ENCODE measurements around the gene C2orf92.
"Not testable (repeated sequence)": the region's sequence is repeated elsewhere in the genome, so short reads cannot be mapped to it uniquely, and the experiment has no call there.

The C2orf92 gene

GRCh38 chr2:97691166-97691565 is 21.7 kb downstream of the C2orf92 start:
- no peak for DNase-seq (ENCODE audit: low read depth in 2 of 2, low spot score in 1 of 2)

DNA sequence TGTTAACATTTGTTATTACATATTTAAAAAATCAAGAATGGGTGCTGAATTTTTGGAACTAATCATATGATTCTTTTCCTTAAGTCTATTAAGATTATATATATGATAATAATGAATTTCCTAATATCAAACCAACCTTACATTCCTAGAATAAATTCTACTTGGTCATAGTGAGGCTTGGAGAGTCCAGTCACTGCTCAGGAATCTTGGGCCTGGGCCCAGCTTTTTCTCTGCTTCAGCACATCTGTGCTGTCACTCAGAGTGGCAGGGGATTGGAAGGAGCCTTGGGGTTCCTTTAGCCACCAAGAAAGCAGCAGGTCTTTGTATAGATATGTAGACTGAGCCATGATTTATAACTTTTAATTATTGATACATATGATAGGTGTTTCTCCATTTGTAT is 24.0 kb downstream of the C2orf92 start:
- no peak for DNase-seq (ENCODE audit: low read depth in 2 of 2, low spot score in 1 of 2)

DNA sequence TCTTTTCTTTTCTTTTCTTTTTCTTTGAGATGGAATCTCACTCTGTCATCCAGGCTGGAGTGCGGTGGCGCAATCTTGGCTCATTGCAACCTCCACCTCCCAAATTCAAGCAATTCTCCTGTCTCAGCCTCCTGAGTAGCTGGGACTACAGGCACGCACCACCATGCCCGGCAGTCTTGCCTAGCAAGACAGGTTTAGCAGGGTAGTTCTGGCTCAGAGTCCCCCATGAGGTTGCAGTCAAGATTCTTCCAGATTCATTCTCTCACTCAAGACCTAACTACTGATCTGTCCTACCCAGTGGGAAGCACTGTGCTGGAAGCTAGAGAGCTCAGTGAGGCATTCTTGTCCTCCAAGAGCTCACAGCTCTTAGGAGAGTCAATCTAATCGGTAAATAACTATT is 26.2 kb downstream of the C2orf92 start:
- DNase-seq (ENCODE audit: low read depth in 2 of 2, low spot score in 1 of 2) = no peak

GRCh38 chr2:97697252-97698235 is 28.0 kb downstream of the C2orf92 start:
- peak; percentile 90 to 97 for DNase-seq (ENCODE audit: low read depth in 2 of 2, low spot score in 1 of 2)

GRCh38 chr2:97698530-97698929 is 29.0 kb downstream of the C2orf92 start:
- DNase-seq (ENCODE audit: low read depth in 2 of 2, low spot score in 1 of 2) = no peak

DNA sequence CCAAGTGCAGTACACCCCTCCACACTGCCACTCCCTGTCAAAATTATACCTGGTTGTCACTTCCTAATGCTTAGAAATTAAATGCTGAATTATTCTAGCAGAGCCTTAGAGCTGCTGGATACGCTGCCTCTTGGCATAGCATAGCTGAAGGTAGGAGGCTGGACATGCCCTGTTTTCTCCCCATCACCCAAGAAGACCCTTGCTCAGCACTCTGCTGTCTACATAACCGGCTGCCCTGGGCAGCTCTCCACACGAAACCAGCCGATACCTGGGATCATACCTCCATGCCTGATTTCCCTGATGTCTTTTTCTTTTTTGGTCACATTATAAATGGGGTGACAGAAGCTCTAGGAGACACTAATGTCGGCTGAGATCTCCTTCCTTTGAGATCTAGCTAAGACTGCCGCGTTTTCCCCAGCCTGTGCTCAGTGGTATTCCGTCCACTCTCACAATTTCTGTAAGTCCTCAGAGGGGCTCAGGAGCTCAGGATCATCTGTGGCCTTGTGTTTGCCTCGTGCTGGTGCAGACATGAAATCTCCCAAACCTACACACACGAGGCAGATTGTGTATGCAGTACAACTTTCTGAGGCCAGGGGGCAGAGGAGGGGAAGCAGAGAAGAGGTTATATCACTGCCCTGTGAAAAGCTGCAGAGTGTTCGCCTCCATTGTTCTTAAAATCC is 30.4 kb downstream of the C2orf92 start:
- peak in 1 of 2 donors; percentile 45 for DNase-seq (ENCODE audit: low read depth in 2 of 2, low spot score in 1 of 2)

- DNase-seq (ENCODE audit: low read depth in 2 of 2, low spot score in 1 of 2) = no peak
Measured at GRCh38 chr2:97701186-97701585, 31.7 kb downstream of the C2orf92 start.

DNA sequence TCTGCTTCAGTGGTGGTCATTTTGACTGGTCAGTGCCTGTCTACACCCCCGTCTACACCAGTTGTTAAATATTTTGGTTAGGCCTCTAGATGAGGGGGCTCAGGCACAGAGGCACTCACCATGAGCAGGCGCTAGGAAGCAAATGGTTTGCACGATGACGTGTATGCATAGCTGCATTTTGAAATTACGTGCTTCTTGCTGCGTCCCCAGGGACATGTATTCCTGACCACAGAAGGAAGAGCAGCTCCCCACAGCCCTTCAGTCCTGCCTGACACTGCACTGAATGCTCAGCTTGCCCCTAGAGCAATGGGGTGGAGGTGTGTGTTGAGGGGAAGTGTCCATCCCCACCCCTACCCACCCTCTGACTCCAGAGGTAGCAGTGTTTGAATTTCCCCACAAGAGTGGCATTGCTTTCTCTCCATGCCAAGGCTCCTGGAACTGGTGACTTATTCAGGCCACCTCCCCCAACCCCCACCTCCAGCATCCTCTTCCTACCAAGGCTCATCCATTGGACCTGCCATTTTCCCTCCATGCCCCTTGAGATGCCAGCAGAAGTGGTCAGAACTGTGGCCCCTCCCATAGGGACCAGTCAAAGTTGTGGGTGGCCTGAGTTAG is 32.4 kb downstream of the C2orf92 start:
- no peak for DNase-seq (ENCODE audit: low read depth in 2 of 2, low spot score in 1 of 2)

- DNase-seq (ENCODE audit: low read depth in 2 of 2, low spot score in 1 of 2) = no peak
Measured at GRCh38 chr2:97702731-97703470, 33.4 kb downstream of the C2orf92 start.

- DNase-seq (ENCODE audit: low read depth in 2 of 2, low spot score in 1 of 2) = no peak
Measured at GRCh38 chr2:97703741-97704140, 34.2 kb downstream of the C2orf92 start.

- no peak for DNase-seq (ENCODE audit: low read depth in 2 of 2, low spot score in 1 of 2)
Measured at GRCh38 chr2:97704989-97705388, 35.5 kb downstream of the C2orf92 start.

- DNase-seq (ENCODE audit: low read depth in 2 of 2, low spot score in 1 of 2) = no peak
Measured at GRCh38 chr2:97706112-97706511, 36.6 kb downstream of the C2orf92 start.

DNA sequence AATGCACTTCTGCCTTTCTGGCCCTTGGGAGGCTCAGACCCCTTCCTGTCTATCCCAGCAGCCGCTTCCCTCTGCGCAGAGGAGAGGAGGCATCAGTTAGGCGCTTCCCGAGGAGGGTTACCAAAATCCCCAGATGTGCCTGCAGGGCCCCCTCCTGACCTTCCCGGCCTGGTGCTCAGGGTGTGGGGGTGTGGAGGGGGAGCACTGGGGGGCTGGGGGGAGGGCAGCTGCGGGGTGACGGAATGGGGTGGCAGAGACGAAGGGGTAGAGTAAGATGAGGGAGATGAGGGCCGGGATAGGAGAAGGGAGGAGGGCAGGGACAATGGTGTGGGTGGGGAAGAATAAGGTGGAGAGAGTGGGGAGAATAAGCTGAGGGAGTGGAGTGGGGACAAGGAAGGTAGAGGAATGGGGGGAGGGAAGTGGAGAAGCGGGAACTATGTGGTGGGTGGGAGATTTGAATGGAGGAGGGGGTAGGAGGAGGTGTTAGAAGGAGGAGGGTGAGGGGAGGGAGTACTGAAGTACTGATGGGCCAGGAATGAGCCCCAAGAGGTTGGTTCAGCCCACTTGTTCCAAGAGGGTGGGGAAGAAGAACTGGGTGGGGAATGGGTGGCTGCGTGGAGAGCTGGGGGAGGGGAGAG is 37.3 kb downstream of the C2orf92 start:
- no peak for DNase-seq (ENCODE audit: low read depth in 2 of 2, low spot score in 1 of 2)

DNA sequence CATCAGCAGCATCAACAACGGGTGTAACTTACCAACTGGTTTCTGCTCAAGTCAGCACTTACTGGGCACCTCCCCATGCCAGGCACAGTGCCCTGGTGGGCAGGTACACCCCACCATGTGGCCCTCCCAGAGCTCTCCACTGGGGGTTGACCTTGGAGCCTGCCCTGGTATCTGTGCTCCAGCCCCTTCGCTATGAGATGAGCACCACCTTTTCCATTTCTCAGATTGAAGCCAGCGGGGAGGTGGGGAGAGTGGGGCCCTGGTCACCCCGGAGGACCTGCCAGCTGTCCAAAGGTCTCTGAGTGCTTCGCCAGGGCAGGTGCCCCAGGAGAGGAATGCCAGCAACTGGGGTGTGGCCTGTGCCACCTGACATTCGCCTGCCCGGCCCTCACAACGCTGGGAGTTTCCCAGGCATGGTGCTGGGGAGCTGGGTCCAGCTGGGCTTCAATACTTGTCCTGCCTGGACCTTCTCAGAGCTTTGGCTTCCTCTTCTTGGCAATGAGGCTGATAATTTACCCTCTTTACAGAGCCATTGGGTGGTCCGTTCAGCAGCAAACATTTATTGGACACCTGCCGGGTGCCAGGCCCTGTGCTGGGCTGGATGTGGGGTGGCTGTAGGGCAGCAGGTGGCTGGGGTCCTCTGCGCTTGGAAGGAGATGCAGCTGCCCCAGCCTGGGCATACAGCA is 38.0 kb downstream of the C2orf92 start:
- DNase-seq (ENCODE audit: low read depth in 2 of 2, low spot score in 1 of 2) = no peak

GRCh38 chr2:97708048-97708380 is 38.5 kb downstream of the C2orf92 start:
- DNase-seq (ENCODE audit: low read depth in 2 of 2, low spot score in 1 of 2) = no peak

GRCh38 chr2:97708608-97709007 is 39.1 kb downstream of the C2orf92 start:
- no peak for DNase-seq (ENCODE audit: low read depth in 2 of 2, low spot score in 1 of 2)

DNA sequence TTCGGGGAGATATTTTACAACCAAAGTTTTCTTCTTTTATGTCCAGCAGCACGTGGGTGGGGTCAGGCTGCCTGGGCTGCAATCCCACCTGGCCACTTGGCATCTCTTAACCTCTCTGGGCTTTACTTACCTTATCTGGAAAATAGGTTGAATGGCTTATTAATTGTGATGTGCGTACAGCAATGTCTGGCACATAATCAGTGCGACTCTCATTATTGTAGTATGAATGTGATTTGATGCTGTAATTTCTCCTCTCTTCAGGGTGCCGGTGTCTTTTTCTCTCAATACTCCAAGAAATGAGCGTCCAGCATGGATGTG is 41.8 kb downstream of the C2orf92 start:
- DNase-seq (ENCODE audit: low read depth in 2 of 2, low spot score in 1 of 2) = no peak

DNA sequence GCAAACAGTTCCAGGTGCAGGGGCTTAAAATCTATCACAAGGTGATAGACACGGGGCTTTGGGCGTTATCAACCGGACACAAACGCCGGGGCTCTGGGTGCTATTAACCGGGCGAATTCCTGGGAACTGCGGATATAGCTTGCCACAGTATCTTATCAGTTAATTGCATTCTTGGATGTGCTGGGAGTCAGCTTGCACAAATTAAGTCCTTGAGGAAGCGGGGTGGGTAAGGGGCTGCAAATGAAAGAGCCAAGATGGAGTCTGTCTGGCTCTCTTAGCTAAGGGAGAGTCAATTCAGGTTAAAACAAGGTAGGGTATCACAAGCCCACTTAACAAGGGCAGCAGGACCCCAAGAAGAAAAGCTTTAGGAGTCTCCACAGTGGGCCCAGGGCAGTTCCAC is 42.7 kb downstream of the C2orf92 start:
- not testable (repeated sequence) for DNase-seq (ENCODE audit: low read depth in 2 of 2, low spot score in 1 of 2)

- DNase-seq (ENCODE audit: low read depth in 2 of 2, low spot score in 1 of 2) = peak in 1 of 2 donors; percentile 42
Measured at GRCh38 chr2:97712693-97713295, 43.3 kb downstream of the C2orf92 start.

All from stimulated activated CD8-positive, alpha-beta memory T cell treated with anti-CD3 and anti-CD28 coated beads, Interleukin-4, amount 100 ng/mL, for 1 hour (primary cell).